Skin epidermis (tissue), 12 donors: ENCODE measurements around the gene RFC3.

Experiments used
- H3K27ac ChIP-seq, 21 experiments: fragments of 200-600 bp; sonication (generic) in 11 of 21; one replicate each; pipeline ENCODE4 v1.5.0; 2020; ENCODE audit warnings: mild to moderate bottlenecking in 3 of 21, inconsistent platforms in 2 of 21, moderate library complexity in 2 of 21
- H3K4me3 ChIP-seq, 7 experiments: fragments of 200-600 bp; sonication (generic) in 2 of 7; one replicate each; pipeline ENCODE4 v1.5.0; 2020; ENCODE audit warnings: inconsistent platforms in 2 of 7, mild to moderate bottlenecking in 2 of 7, moderate library complexity in 1 of 7

RFC3 gene

GRCh38 chr13:33862016-33862415 is 44.1 kb downstream of the RFC3 start:
- no peak overlapping the region for H3K4me3 ChIP-seq
- H3K27ac ChIP-seq: no peak overlapping the region

- Histone ChIP-seq H3K4me3 (no peak overlapping the region), H3K27ac (no peak overlapping the region)
These were observed 45.3 kb downstream of the RFC3 start for GRCh38 chr13:33863188-33863789.

- Histone ChIP-seq H3K4me3 (no peak overlapping the region), H3K27ac (no peak overlapping the region)
These were observed 48.0 kb downstream of the RFC3 start for GRCh38 chr13:33865945-33866344.

- Histone ChIP-seq H3K27ac (no peak overlapping the region), H3K4me3 (no peak overlapping the region)
These were observed 49.5 kb downstream of the RFC3 start for GRCh38 chr13:33867472-33867871.

GRCh38 chr13:33868343-33868994 is 50.5 kb downstream of the RFC3 start:
- Histone ChIP-seq H3K27ac (no peak overlapping the region), H3K4me3 (no peak overlapping the region)

- Histone ChIP-seq H3K4me3 (no peak overlapping the region), H3K27ac (no peak overlapping the region)
These were observed 51.1 kb downstream of the RFC3 start for GRCh38 chr13:33869005-33869404.

GRCh38 chr13:33870046-33870668 is 52.2 kb downstream of the RFC3 start:
- no peak overlapping the region for H3K4me3 ChIP-seq
- peak overlapping the region in 1 of 21 experiments; percentile 17 for H3K27ac ChIP-seq

DNA sequence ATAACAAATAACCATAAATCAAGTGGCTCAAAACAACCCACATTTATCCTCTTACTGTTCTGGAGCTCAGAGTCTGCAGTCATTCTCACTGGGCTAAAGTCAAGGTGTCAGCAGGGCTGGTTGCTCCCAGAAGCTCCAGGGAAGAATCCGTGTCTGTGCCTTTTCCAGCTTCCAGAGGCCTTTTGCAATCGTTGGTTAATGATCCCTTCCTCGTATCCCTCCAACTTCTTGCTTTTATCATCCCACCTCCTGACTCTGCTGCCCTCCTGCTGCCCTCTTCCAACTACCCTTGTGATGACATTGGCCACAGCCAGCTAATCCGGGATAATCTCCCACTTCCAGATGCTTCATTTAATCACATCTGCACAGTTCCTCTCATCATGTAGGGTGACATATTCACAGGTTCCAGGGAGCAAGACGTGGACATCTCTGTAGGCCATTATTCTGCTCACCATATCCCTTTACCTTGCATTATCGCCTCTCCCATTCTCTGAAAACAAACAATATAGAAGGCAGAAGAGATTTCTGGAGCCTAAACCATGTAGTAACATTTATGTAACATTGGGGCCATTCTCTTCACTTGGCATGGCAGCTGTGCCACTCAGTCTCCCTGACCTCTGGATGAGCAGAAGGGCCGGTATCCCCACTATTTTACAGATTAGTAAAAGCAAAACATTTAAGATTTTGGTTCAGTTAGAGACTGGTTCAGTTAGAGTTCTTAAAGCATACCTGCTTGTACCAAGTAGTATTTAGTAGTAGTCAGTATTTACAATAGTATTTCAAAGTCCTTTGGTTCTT is 53.5 kb downstream of the RFC3 start:
- no peak overlapping the region for H3K4me3 ChIP-seq
- no peak overlapping the region for H3K27ac ChIP-seq

DNA sequence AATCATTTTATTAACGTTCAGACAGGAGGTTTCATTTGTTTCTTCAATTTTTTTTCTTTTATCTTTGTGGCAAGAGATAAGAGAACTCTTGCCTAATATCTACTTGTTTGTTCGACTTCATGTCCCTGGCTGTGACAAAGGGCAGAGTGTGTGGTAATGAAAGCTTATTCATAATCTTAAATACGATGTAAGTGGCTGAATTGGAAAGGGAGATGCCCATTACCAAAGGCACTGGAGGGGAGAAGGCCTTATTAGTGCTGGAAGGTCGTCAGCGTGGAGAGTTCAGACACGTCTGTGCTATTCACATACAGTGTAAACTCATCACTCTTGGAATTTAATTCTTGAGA is 54.0 kb downstream of the RFC3 start:
- Histone ChIP-seq H3K4me3 (no peak overlapping the region), H3K27ac (no peak overlapping the region)

GRCh38 chr13:33873251-33873908 is 55.4 kb downstream of the RFC3 start:
- H3K27ac ChIP-seq: no peak overlapping the region
- no peak overlapping the region for H3K4me3 ChIP-seq

GRCh38 chr13:33874871-33875270 is 56.9 kb downstream of the RFC3 start:
- H3K4me3 ChIP-seq: no peak overlapping the region
- H3K27ac ChIP-seq: no peak overlapping the region

DNA sequence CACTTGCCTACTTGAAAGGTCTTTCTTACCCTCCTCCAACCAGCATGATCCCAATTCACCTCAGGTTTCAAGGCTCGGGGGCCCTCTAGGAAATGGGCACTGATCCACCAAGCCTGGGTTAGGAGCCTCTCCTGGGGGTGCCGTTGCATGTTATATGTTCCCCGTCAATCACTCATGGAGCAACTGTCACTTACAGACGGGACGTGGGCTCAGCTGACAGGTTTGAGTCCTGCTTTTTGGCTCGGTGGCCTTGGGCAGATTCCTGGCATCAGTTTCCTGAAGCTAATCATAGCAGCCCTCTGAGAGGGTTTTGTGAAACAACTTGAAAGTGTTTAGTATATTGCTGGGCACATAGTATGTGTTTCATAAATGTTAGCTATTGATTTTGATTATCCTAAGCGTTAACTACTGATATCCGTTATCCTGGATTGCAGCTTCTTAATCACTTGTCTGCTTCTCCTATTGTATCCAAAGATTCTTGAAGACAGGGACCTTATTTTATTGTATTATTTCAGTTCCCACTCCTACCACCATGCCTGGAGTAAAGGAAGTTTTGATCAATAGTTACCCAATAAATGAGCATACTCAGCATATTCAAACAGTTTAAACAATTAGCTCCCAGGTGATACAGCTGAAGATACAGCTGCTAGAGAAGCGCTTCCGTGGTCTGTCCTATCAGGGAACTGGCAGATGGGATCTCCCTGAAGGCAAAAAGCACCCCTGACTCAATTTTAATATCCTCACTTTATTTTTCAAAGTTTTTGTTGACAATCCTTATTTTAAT is 57.9 kb downstream of the RFC3 start:
- H3K27ac ChIP-seq: no peak overlapping the region
- no peak overlapping the region for H3K4me3 ChIP-seq

DNA sequence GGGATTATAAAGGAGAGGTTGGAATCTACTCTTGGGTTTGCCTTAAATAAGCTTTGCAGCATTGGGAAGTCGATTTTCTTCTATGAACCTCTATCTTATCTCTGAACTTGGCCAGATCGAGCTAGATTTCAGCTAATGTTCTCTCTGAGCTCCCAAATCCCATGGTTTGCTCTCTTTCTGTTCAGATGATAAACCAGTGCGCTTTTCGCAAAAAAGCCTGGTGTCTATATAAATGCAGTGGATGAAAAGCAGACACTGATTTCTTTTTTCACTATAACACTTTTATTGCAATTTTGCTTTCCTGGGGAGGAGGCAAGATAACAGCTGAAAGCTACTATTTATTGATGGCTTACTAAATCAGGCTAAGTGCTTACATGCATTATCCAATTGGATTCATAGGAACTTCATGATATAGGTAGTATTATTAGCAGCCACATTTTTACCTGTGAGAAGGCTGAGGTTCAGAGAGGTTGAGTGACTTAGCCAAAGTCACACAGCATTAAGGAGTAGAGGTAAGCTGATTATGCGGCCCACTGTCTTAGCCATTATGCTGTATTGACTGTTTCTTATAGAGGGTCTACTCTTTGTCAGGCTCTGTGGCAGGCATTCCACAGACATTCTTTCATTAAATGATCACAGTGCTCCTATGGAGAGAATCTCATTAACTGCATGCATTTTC is 58.9 kb downstream of the RFC3 start:
- Histone ChIP-seq H3K4me3 (no peak overlapping the region), H3K27ac (no peak overlapping the region)

GRCh38 chr13:33879118-33879517 is 61.2 kb downstream of the RFC3 start:
- Histone ChIP-seq H3K27ac (no peak overlapping the region), H3K4me3 (no peak overlapping the region)

DNA sequence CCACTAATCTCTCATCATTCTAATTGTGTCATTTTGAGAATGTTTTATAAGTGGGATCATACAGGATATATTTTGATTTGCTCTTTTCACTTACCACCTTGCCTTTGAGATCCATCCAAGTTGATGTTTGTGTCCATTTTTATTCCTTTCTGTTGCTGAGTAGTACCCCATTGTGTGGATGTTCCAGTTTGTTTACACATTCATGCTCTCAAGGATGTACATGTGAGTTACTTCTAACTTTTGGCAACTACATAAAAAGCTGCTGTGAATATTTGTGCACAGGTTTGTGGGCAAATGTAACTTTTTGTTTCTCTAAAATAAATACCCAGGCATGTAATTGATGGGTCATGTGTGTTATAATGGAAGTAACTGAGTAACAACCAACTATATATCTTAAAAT is 64.9 kb downstream of the RFC3 start:
- Histone ChIP-seq H3K4me3 (no peak overlapping the region), H3K27ac (no peak overlapping the region)

DNA sequence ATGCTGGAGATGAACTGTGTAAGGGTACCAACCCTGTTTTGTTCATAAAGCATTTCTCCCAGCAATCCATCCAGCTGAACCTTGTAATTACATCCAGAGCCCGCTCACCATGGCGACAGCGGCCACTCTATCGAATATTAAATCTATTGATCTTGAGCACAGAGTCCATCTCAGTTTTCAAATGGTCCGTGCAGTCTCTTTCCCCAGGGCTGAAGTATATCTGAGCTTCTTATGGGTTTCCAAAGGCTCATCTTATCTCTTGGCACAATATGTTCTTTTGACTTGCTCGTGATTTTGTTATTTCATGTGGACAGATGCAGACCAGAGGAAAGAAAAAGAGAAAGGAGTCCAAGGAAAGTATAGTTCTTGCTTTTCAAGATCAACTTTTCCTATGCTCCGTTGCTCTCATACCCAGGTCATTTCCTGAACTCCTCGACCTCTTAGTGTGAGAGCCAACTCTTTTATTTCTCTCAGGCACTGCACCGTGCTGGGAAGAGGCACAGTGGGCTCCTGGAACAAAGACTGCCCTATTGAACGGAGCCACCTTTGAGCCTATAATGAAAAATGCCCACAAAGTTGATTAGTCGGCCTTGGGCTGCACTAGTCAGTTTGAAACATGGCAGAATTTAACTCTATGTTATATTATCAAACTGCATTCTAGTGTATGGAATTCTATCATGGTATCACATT is 66.7 kb downstream of the RFC3 start:
- Histone ChIP-seq H3K4me3 (no peak overlapping the region), H3K27ac (no peak overlapping the region)
